HG03342 (cell line): ENCODE measurements around the gene ALKBH6.
"Not testable (repeated sequence)": the region's sequence is repeated elsewhere in the genome, so short reads cannot be mapped to it uniquely, and the experiment has no call there.

ENCODE experiments used
- ATAC-seq: cut with Tn5 transposase; IDR thresholded peaks from one replicate; pipeline ENCODE4 v1.9.1; 2021; ENCODE audit warnings: mild to moderate bottlenecking, moderate library complexity; ENCODE audit not compliant: unreplicated experiment

ALKBH6 gene

GRCh38 chr19:35993923-35994598 lies 20.0 kb downstream of the ALKBH6 start:
- ATAC-seq: no peak

DNA sequence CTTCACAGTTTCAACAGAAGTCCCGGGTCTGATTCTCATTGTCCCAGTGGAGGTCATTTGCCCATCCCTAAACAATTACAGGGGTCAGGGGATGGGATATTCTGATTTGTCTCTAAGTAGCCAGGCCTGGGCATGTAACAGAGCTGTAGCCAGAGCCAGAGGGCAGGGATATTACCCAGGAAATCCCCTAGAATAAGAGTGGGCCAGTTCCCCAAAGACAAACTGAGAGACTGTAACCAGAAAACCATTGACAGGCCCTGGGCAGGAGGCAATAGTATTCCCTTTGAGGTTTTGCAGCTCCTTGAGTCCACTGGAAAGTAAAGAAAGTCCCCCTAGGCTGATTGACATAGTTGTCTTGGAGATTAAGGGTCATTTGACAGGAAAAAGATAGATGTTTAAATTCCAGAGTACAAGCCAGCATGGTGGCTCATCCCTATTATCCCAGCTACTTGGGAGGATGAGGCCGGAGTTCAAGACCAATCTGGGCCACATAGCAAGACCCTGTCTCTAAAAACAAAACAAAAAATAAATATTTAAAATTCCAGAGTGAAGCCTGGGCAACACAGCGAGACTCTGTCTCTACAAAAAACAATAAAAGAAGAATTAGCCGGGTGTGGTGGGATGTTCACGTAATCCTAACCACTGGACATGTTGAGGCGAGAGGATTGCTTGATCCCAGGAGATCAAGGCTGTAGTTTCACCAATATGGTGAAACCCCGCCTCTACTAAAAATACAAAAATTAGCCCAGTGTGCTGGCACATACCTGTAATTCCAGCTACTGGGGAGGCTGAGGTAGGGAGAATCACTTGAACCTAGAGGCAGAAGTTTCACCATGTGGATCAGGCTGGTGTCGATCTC lies 20.9 kb downstream of the ALKBH6 start:
- ATAC-seq: no peak

- no peak for ATAC-seq
Observed at GRCh38 chr19:35991731-35992450, 22.1 kb downstream of the ALKBH6 start.

GRCh38 chr19:35990771-35991730 lies 23.0 kb downstream of the ALKBH6 start:
- no peak for ATAC-seq

DNA sequence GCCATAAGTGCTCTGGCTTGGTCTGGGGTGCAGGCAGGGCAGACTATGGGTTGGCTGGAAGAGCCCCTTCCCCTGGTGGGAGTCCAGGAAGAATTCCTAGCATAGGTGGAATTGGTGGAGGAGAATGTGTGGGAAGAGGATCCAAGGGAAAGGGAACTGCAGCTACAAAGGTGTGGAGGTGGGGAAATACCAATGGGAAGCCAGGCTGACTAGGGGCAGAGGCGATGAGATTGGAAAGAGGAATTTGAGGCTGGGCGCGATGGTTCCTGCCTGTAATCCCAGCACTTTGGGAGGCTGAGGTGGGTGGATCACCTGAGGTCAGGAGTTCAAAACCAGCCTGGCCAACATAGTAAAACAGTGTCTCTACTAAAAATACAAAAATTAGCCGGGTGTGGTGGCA lies 23.9 kb downstream of the ALKBH6 start:
- no peak for ATAC-seq

GRCh38 chr19:35988824-35989223 lies 25.2 kb downstream of the ALKBH6 start:
- no peak for ATAC-seq

DNA sequence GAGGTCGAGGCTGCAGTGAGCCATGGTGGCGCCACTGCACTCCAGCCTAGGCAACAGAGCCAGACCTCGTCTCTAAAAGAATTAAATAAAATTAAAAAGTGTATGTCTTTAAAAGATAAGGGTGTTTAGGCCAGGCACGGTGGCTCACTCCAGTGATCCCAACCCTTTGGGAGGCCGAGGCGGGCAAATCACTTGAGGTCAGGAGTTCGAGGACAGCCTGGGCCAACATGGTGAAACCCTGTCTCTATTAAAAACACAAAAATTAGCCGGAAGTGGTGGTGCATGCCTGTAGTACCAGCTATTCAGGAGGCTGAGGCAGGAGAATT lies 26.5 kb downstream of the ALKBH6 start:
- ATAC-seq: no peak

DNA sequence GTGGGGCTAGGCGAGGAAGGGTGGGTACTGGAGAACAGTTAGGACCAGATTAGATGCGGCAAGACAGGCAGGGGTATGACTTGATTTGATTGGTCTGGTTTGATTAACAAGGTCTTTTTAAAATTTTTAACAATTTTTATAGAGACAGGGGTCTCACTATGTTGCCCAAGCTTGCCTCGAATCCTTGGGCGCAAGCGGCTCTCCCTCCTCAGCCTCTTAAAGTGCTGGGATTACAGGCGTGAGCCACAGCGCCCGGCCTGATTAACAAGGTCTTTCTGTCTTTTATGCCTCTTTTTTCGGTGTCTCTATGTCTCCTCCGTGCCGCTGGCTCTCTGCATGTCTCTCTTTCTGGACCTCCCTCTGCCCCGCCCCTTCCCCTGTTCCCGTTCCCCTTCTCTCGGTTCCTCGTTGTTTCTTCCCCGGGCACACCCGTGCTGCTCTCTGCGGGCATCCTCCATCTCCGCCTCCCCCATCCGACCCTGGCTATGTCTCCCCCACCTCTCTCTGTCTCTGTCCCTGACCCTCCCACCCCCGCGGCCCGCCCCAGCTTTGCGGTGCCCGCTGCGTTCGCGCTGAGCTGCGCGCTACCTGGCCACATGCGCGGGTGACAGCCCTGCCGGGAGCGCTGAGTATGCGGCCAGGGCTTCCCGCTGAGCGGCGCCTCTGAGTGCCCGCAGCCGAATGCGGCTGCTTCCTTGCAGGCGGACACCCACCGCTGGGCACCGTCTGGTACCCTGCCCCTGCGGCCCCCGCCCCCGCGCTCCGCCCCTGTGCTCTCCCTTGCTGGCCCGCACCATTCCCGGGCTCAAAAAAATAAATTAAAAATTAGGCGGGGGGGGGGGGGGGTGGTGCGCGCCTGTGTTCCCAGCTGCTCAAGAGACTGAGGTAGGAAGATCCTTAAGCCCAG lies 27.1 kb downstream of the ALKBH6 start:
- no peak for ATAC-seq

GRCh38 chr19:35986111-35986510 lies 27.9 kb downstream of the ALKBH6 start:
- no peak for ATAC-seq

DNA sequence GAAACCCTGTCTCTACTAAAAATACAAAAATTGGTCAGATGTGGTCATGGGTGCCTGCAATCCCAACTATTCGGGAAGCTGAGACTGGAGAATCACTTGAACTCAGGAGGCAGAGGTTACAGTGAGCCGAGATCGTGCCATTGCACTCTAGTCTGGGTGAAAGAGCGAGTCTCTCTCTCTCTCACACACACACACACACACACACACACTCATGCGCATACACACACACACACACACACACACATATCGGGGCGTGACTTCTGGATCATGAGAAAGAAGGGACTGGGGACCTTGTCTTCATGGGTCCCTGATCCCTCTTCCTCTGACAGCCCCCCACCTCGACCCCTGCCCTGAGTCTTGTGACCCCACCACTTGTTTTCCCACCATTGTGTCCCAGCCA lies 30.8 kb downstream of the ALKBH6 start:
- no peak for ATAC-seq

GRCh38 chr19:35980997-35981396 lies 33.0 kb downstream of the ALKBH6 start:
- ATAC-seq: not testable (repeated sequence)

GRCh38 chr19:35978832-35979365 lies 35.1 kb downstream of the ALKBH6 start:
- no peak for ATAC-seq

GRCh38 chr19:35978271-35978670 lies 35.7 kb downstream of the ALKBH6 start:
- ATAC-seq: no peak

- no peak for ATAC-seq
Observed at GRCh38 chr19:35977446-35978222, 36.4 kb downstream of the ALKBH6 start.

- no peak for ATAC-seq
Observed at GRCh38 chr19:35975608-35976214, 38.3 kb downstream of the ALKBH6 start.

DNA sequence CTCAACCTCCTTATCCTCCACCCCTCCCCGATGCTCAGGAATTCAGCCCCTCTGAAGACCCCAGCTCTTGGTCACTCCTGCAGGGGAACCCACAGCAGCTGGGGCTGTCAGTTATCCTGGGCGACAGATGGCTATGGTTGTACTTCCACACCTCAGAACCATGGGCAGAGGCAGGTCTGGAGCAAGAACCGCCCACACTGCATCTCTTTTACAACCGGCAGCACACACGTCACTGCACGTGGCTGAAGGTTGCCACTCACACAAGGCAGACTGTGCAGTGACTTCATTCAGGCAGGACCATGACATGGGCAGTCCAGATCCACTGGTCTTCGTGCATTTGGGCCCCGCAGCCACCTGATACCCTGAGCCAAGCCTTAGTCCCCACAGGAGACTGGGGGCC lies 40.5 kb downstream of the ALKBH6 start:
- ATAC-seq: no peak

GRCh38 chr19:35966771-35967170 lies 47.2 kb downstream of the ALKBH6 start:
- no peak for ATAC-seq

DNA sequence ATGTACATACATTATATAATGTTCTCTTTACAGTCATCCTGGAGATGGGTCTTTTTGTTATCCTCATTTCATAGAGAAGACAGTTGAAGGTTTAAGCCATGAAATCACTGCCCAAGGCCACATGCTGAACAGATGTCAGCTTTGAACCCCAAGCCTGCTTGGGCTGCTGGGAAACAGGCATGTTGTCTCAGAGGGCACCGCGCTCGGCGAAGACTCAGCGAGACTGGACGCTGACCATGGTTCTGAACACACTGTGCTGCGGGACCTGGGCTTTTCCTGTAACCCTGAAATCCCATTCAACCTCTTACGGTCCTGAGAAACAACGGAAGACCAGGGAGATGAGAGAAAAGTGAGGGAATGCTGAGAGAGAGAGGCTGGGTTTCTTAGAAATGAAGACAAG lies 50.5 kb downstream of the ALKBH6 start:
- no peak for ATAC-seq
